GM23338 (cell line): Measurements from ENCODE around the gene PGAP6. TPM values are rescaled to one million over a fixed set of nuclear protein-coding genes. Genes with fewer than 3 reads are reported as not detected.

Experiments
- ATAC-seq: fragments of 200-7000 bp; cut with Tn5 transposase; 3 replicates; pipeline ENCODE4 v1.9.1; 2020
- DNase-seq: peaks from one replicate; pipeline ENCODE4 v3.0.0-alpha.2; 2015; ENCODE audit warnings: low spot score
- H2AFZ ChIP-seq: fragments of 200-600 bp; sonication (generic); 2 replicates; pipeline ENCODE4 v1.8.0; 2016; ENCODE audit warnings: antibody characterized with exemption, mild to moderate bottlenecking, moderate library complexity
- H3F3A ChIP-seq: fragments of 200-600 bp; sonication (generic); replicated peaks from 2 replicates; pipeline ENCODE4 v1.8.0; 2017; ENCODE audit warnings: antibody characterized with exemption, mixed run types, low read depth
- H3K27ac ChIP-seq: fragments of 200-600 bp; sonication (generic); 2 replicates; pipeline ENCODE4 v1.6.1; 2016; ENCODE audit warnings: low read depth
- H3K27me3 ChIP-seq: fragments of 200-600 bp; sonication (generic); 2 replicates; pipeline ENCODE4 v1.8.0; 2016; ENCODE audit warnings: mild to moderate bottlenecking, mixed run types, moderate library complexity; ENCODE audit not compliant: insufficient read depth
- H3K36me3 ChIP-seq: fragments of 200-600 bp; sonication (generic); 2 replicates; pipeline ENCODE4 v1.8.0; 2016; ENCODE audit warnings: mild to moderate bottlenecking; ENCODE audit not compliant: insufficient read depth
- H3K4me1 ChIP-seq: fragments of 200-600 bp; sonication (generic); 2 replicates; pipeline ENCODE4 v1.8.0; 2016; ENCODE audit warnings: mild to moderate bottlenecking, moderate library complexity; ENCODE audit not compliant: insufficient read depth
- H3K4me2 ChIP-seq: fragments of 200-600 bp; sonication (generic); 2 replicates; pipeline ENCODE4 v1.7.1; 2017; ENCODE audit warnings: mixed run types
- H3K4me3 ChIP-seq: fragments of 200-600 bp; sonication (generic); 2 replicates; pipeline ENCODE4 v1.6.1; 2016; ENCODE audit warnings: mixed run types
- H3K79me2 ChIP-seq: fragments of 200-600 bp; sonication (generic); replicated peaks from 2 replicates; pipeline ENCODE4 v1.8.0; 2017; ENCODE audit warnings: mild to moderate bottlenecking; ENCODE audit not compliant: insufficient read depth
- H3K9me2 ChIP-seq: fragments of 200-600 bp; sonication (generic); 2 replicates; pipeline ENCODE4 v1.8.0; 2017; ENCODE audit not compliant: insufficient read depth
- H4K20me1 ChIP-seq: fragments of 200-600 bp; sonication (generic); replicated peaks from 2 replicates; pipeline ENCODE4 v1.8.0; 2017; ENCODE audit warnings: mild to moderate bottlenecking; ENCODE audit not compliant: insufficient read depth
- H3K27ac Mint-ChIP-seq: 2 replicates; pipeline ENCODE4 v1.8.0; 2020; ENCODE audit warnings: inconsistent platforms, mild to moderate bottlenecking, moderate library complexity, mixed read lengths
- H3K27me3 Mint-ChIP-seq: 3 replicates; pipeline ENCODE4 v1.8.0; 2022; ENCODE audit warnings: low read depth, mild to moderate bottlenecking, moderate library complexity, mixed read lengths, inconsistent platforms; ENCODE audit not compliant: insufficient read depth, poor library complexity
- H3K36me3 Mint-ChIP-seq: 3 replicates; pipeline ENCODE4 v1.8.0; 2021; ENCODE audit warnings: low read depth, mild to moderate bottlenecking, inconsistent platforms, moderate library complexity, mixed read lengths
- H3K4me1 Mint-ChIP-seq: 3 replicates; pipeline ENCODE4 v1.8.0; 2020; ENCODE audit warnings: mild to moderate bottlenecking, inconsistent platforms, mixed read lengths
- H3K4me3 Mint-ChIP-seq: 3 replicates; pipeline ENCODE4 v1.8.0; 2021; ENCODE audit warnings: moderate library complexity, mild to moderate bottlenecking, inconsistent platforms, mixed read lengths
- H3K9me3 Mint-ChIP-seq: 3 replicates; pipeline ENCODE4 v1.8.0; 2020; ENCODE audit warnings: moderate library complexity, mild to moderate bottlenecking, inconsistent platforms, mixed read lengths
- CREB1 ChIP-seq: fragments of 250-450 bp; sonication (Bioruptor Pico); IDR thresholded peaks from 2 replicates; pipeline ENCODE4 v1.5.0; 2020; ENCODE audit warnings: low read depth, mild to moderate bottlenecking, moderate library complexity
- STAT1 ChIP-seq: IDR thresholded peaks from one replicate; pipeline ENCODE4 v1.6.1; 2016; ENCODE audit warnings: antibody characterized with exemption; ENCODE audit not compliant: unreplicated experiment
- polyA plus RNA-seq: library from polyadenylated mRNA; unstranded; fragments of >200 nt; fragmentation: Nextera tagmentation; extraction: Ambion mirVana; gene quantifications from 2 replicates; pipeline ENCODE4 v1.2.1, GENCODE V29; 2016
- total RNA-seq: library from RNA; depleted of rRNA; stranded (reverse); fragments of >200 nt; shearing (Covaris generic); gene quantifications from 2 replicates; pipeline ENCODE4 v1.2.3, GENCODE V29; 2014
- TF ChIP-seq, protein P1 (sequence below), 2 experiments: fragments of 200-600 bp in 1 of 2; sonication (generic) in 1 of 2; conservative IDR thresholded peaks; 2 replicates each; pipeline versions ENCODE4 v1.5.1 to v1.6.1; 2016 to 2017; ENCODE audit warnings: antibody characterized with exemption in 2 of 2, low read depth in 2 of 2, mild to moderate bottlenecking in 2 of 2, moderate library complexity in 1 of 2
- TF ChIP-seq, protein P2 (sequence below): IDR thresholded peaks from one replicate; pipeline ENCODE4 v1.6.1; 2018; ENCODE audit warnings: antibody characterized with exemption; ENCODE audit not compliant: unreplicated experiment

The PGAP6 gene
- total and polyA plus RNA-seq, 2 experiments from 2014 or later: 25.1 to 112 TPM

DNA sequence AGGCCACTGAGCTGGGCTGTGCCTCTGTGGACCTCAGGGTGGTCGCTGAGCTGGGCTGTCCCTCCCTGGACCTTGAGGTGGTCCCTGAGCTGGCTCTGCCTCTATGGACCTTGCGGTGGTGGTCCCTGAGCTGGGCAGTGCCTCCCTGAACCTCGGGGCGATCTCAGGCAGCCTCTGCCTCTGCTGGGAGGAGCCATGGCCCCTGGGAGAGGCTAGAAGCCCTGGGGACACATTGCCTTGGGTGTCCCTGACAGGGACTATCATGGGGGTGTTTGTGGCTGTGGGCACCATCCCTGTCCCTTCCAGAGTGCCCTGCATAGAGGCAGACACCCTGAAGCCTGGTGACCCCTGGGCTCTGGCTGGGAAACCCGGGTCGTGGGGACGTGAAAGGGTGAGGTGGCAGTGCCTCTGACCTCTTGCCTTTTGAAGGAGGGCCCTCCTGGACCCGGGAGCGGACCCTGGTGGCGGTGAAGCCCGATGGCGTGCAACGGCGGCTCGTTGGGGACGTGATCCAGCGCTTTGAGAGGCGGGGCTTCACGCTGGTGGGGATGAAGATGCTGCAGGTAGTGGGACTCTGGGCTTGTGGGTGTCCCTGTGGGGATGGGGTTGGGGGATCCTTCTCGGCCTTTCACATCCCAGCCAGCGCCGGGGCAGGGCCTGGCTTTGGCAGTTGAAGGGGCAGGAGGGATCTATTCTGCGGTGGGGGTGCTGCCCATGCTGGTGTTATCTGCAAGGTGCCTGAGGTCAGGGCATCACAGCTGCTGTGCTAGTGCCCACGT, 17.0 kb upstream of the PGAP6 start:
- peak overlapping the region; percentile 93; the same call in 1 of the 2 replicates for H3K27ac ChIP-seq
- H3K9me2 ChIP-seq: no peaks in the 10 kb centered on the region
- H3K79me2 ChIP-seq: peaks cover 5% of the 10 kb centered on the region; the same call in 1 of the 2 replicates
- H2AFZ ChIP-seq: no peak overlapping the region
- peak; percentile 1; the same call in 1 of the 3 replicates for ATAC-seq
- H3K4me3 ChIP-seq: no peak overlapping the region
- H3K4me1 ChIP-seq: peaks cover 20% of the 10 kb centered on the region
- peaks cover 29% of the 10 kb centered on the region for H3K4me1 Mint-ChIP-seq
- TF ChIP-seq, protein P1, sequence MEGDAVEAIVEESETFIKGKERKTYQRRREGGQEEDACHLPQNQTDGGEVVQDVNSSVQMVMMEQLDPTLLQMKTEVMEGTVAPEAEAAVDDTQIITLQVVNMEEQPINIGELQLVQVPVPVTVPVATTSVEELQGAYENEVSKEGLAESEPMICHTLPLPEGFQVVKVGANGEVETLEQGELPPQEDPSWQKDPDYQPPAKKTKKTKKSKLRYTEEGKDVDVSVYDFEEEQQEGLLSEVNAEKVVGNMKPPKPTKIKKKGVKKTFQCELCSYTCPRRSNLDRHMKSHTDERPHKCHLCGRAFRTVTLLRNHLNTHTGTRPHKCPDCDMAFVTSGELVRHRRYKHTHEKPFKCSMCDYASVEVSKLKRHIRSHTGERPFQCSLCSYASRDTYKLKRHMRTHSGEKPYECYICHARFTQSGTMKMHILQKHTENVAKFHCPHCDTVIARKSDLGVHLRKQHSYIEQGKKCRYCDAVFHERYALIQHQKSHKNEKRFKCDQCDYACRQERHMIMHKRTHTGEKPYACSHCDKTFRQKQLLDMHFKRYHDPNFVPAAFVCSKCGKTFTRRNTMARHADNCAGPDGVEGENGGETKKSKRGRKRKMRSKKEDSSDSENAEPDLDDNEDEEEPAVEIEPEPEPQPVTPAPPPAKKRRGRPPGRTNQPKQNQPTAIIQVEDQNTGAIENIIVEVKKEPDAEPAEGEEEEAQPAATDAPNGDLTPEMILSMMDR (conservative IDR thresholded peaks at IDR 0.05; ENCODE audit: low read depth in 2 of 2): peak; percentile 6 to 24; a peak in 1 of 4 replicates
- TF ChIP-seq STAT1: no peak
- peaks cover 38% of the 10 kb centered on the region for H3F3A ChIP-seq
- peak; percentile 74 for DNase-seq
- peaks cover 22% of the 10 kb centered on the region for H3K36me3 Mint-ChIP-seq
- H3K4me3 Mint-ChIP-seq: peak overlapping the region; percentile 63
- H3K4me2 ChIP-seq: peak overlapping the region; percentile 78
- peaks cover 28% of the 10 kb centered on the region for H3K27me3 Mint-ChIP-seq
- H4K20me1 ChIP-seq: no peaks in the 10 kb centered on the region; the same call in 1 of the 2 replicates
- H3K27ac Mint-ChIP-seq: peak overlapping the region; percentile 62; the same call in 1 of the 2 replicates
- no peaks in the 10 kb centered on the region for H3K27me3 ChIP-seq
- no peaks in the 10 kb centered on the region; the same call in 1 of the 2 replicates for H3K36me3 ChIP-seq
- H3K9me3 Mint-ChIP-seq: peaks cover 5% of the 10 kb centered on the region; the same call in 2 of the 3 replicates

DNA sequence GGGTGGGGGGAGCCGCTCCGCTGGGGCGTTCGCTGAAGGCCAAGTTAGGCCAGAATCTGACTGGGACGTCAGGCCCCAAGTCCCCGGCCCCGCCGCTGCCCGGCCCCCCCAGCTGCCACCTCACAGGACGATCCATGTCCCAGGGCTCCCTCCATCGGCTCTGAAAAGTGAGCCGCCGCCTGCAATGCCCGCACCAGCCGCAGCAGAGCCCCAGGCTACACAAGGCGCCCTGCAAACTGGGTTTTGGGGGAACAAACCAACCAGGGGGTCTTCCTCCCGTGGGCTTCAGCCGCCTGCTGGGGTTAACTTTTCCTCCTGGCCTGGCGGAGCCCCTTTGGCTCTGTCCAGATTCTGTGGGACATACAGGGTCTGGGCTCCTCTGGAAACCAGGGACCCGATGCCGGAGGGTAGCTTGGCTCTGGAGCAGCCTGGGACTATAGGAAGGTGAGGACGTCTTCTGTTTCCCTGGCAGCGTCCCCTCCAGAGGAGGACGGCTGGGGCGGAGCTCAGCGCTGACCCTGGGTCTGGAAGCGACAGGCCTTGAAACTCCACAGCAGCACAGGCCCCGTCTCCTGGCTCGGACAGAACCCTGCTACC, 16.1 kb upstream of the PGAP6 start:
- Mint-ChIP-seq H3K27ac (peak overlapping the region; percentile 62; the same call in 1 of the 2 replicates), H3K4me3 (peak overlapping the region; percentile 63), H3K36me3 (peaks cover 24% of the 10 kb centered on the region), H3K9me3 (peaks cover 9% of the 10 kb centered on the region; the same call in 2 of the 3 replicates), H3K27me3 (peaks cover 30% of the 10 kb centered on the region), H3K4me1 (peaks cover 29% of the 10 kb centered on the region)
- no peaks in the 10 kb centered on the region; the same call in 1 of the 2 replicates for H3K36me3 ChIP-seq
- peaks cover 4% of the 10 kb centered on the region; the same call in 1 of the 2 replicates for H3K79me2 ChIP-seq
- no peaks in the 10 kb centered on the region; the same call in none of the 2 replicates for H4K20me1 ChIP-seq
- 0 out of 2 replicates have a peak, but pooled peaks have one; percentile 17 for TF ChIP-seq CREB1 (CRISPR knock-in tag)
- TF ChIP-seq, protein P1 (conservative IDR thresholded peaks at IDR 0.05; ENCODE audit: low read depth in 2 of 2): 0 out of 4 replicates have a peak, but pooled peaks have one; percentile 3 to 8
- TF ChIP-seq, protein P2, sequence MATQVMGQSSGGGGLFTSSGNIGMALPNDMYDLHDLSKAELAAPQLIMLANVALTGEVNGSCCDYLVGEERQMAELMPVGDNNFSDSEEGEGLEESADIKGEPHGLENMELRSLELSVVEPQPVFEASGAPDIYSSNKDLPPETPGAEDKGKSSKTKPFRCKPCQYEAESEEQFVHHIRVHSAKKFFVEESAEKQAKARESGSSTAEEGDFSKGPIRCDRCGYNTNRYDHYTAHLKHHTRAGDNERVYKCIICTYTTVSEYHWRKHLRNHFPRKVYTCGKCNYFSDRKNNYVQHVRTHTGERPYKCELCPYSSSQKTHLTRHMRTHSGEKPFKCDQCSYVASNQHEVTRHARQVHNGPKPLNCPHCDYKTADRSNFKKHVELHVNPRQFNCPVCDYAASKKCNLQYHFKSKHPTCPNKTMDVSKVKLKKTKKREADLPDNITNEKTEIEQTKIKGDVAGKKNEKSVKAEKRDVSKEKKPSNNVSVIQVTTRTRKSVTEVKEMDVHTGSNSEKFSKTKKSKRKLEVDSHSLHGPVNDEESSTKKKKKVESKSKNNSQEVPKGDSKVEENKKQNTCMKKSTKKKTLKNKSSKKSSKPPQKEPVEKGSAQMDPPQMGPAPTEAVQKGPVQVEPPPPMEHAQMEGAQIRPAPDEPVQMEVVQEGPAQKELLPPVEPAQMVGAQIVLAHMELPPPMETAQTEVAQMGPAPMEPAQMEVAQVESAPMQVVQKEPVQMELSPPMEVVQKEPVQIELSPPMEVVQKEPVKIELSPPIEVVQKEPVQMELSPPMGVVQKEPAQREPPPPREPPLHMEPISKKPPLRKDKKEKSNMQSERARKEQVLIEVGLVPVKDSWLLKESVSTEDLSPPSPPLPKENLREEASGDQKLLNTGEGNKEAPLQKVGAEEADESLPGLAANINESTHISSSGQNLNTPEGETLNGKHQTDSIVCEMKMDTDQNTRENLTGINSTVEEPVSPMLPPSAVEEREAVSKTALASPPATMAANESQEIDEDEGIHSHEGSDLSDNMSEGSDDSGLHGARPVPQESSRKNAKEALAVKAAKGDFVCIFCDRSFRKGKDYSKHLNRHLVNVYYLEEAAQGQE: no peak
- H3K27me3 ChIP-seq: no peaks in the 10 kb centered on the region
- no peaks in the 10 kb centered on the region for H3K9me2 ChIP-seq
- peak overlapping the region; percentile 45 for H3K4me3 ChIP-seq
- peak overlapping the region; percentile 93 for H3K27ac ChIP-seq
- H2AFZ ChIP-seq: no peak overlapping the region
- H3K4me1 ChIP-seq: peaks cover 20% of the 10 kb centered on the region
- peak; percentile 42 for ATAC-seq
- peaks cover 36% of the 10 kb centered on the region for H3F3A ChIP-seq
- peak overlapping the region; percentile 78 for H3K4me2 ChIP-seq
- DNase-seq: peak; percentile 87
